ENCODE results near the gene EDEM3. TPM values are rescaled to one million over a fixed set of nuclear protein-coding genes. Genes with fewer than 3 reads are reported as not detected.

EDEM3 gene
- total and polyA plus RNA-seq, 4 donors: 11.7 to 53.8 (median 23.7) TPM

- Histone ChIP-seq H3K4me1 (ENCODE audit: control insufficient read depth in 4 of 4, insufficient read depth in 4 of 4, low read length in 3 of 4) (peaks cover 11 to 36% (median 15%) of the 10 kb centered on the region in 4 donors), H3K4me3 (ENCODE audit: low read depth in 1 of 3, low read length in 3 of 3) (no peak overlapping the region), H3K36me3 (ENCODE audit: control insufficient read depth in 4 of 4, insufficient read depth in 3 of 4, low read depth in 1 of 4, low read length in 3 of 4) (no peaks in the 10 kb centered on the region), H3K27me3 (ENCODE audit: control insufficient read depth in 4 of 4, insufficient read depth in 4 of 4, low read length in 3 of 4) (no peaks in the 10 kb centered on the region), H3K9ac (ENCODE audit: low read depth in 1 of 2, low read length in 2 of 2) (no peak overlapping the region), H3K27ac (ENCODE audit: low read depth in 1 of 2, low read length in 2 of 2) (no peak overlapping the region), H3K9me3 (ENCODE audit: control insufficient read depth in 4 of 4, low read length in 3 of 4) (no peaks in the 10 kb centered on the region)
- TF ChIP-seq HNF4A (conservative IDR thresholded peaks at IDR 0.05) (peak in 1 of 2 donors; percentile 23), HNF4G (IDR thresholded peaks at IDR 0.05) (no peak)
- DNase-seq (ENCODE audit: low spot score): no peak
- 69% methylated on average over 4 of the region's 4 CpGs for WGBS
Observed at GRCh38 chr1:184761969-184762485, 7.4 kb upstream of the EDEM3 start.

GRCh38 chr1:184759651-184760050 is 5.0 kb upstream of the EDEM3 start:
- no peaks in the 10 kb centered on the region for H3K9me3 ChIP-seq (ENCODE audit: control insufficient read depth in 4 of 4, low read length in 3 of 4)
- no peaks in the 10 kb centered on the region for H3K27me3 ChIP-seq (ENCODE audit: control insufficient read depth in 4 of 4, insufficient read depth in 4 of 4, low read length in 3 of 4)
- WGBS: 95% methylated on average over 4 of the region's 4 CpGs
- H3K4me1 ChIP-seq (ENCODE audit: control insufficient read depth in 4 of 4, insufficient read depth in 4 of 4, low read length in 3 of 4): peaks cover 6 to 45% (median 20%) of the 10 kb centered on the region in 4 donors
- DNase-seq (ENCODE audit: low spot score): no peak
- no peak for TF ChIP-seq GABPA (IDR thresholded peaks at IDR 0.05 in 1 of 2, conservative IDR thresholded peaks at IDR 0.05 in 1 of 2)
- TF ChIP-seq NR2F2 (IDR thresholded peaks at IDR 0.05): no peak
- no peak for TF ChIP-seq EGR1 (IDR thresholded peaks at IDR 0.05; ENCODE audit: low read depth in 2 of 2)
- TF ChIP-seq TAF1 (conservative IDR thresholded peaks at IDR 0.05): no peak
- no peak for TF ChIP-seq ATF3 (IDR thresholded peaks at IDR 0.05)
- TF ChIP-seq MAX (IDR thresholded peaks at IDR 0.05): no peak
- TF ChIP-seq FOXA2 (IDR thresholded peaks at IDR 0.05): no peak
- TF ChIP-seq REST (IDR thresholded peaks at IDR 0.05): no peak
- no peak for TF ChIP-seq FOXA1 (IDR thresholded peaks at IDR 0.05)
- TF ChIP-seq JUND (IDR thresholded peaks at IDR 0.05): no peak
- TF ChIP-seq ZBTB33 (IDR thresholded peaks at IDR 0.05): no peak
- TF ChIP-seq SP1 (IDR thresholded peaks at IDR 0.05): no peak
- TF ChIP-seq HNF4G (IDR thresholded peaks at IDR 0.05): no peak
- TF ChIP-seq HNF4A (conservative IDR thresholded peaks at IDR 0.05): no peak
- TF ChIP-seq YY1 (IDR thresholded peaks at IDR 0.05): no peak
- no peak for TF ChIP-seq RAD21 (IDR thresholded peaks at IDR 0.05)
- no peak for TF ChIP-seq RXRA (IDR thresholded peaks at IDR 0.05)
- TF ChIP-seq CTCF (IDR thresholded peaks at IDR 0.05; ENCODE audit: low read depth, low read length, missing input control): no peak
- no peak overlapping the region for H3K4me3 ChIP-seq (ENCODE audit: low read depth in 1 of 3, low read length in 3 of 3)
- H3K27ac ChIP-seq (ENCODE audit: low read depth in 1 of 2, low read length in 2 of 2): no peak overlapping the region
- H3K9ac ChIP-seq (ENCODE audit: low read depth in 1 of 2, low read length in 2 of 2): no peak overlapping the region
- H3K36me3 ChIP-seq (ENCODE audit: control insufficient read depth in 4 of 4, insufficient read depth in 3 of 4, low read depth in 1 of 4, low read length in 3 of 4): no peaks in the 10 kb centered on the region

Measured in liver (tissue), 9 donors.